SK-N-SH (cell line): ENCODE measurements around the gene COG2.

Experiments
- CTCF ChIP-seq: fragments of 200-600 bp; sonication (generic); IDR thresholded peaks from 2 replicates; pipeline ENCODE4 v1.6.1; 2017; ENCODE audit warnings: antibody characterized with exemption, mild to moderate bottlenecking, moderate library complexity
- EP300 ChIP-seq, 2 experiments: IDR thresholded peaks; 2 replicates each; pipeline versions ENCODE4 v1.4.0 to v1.6.1; 2012; ENCODE audit warnings: borderline replicate concordance in 1 of 2, low read depth in 1 of 2, low read length in 1 of 2
- GABPA ChIP-seq: IDR thresholded peaks from 2 replicates; pipeline ENCODE4 v1.4.0; 2012; ENCODE audit warnings: low read depth, mild to moderate bottlenecking
- JUND ChIP-seq: IDR thresholded peaks from 2 replicates; pipeline ENCODE4 v1.4.0; 2012
- RAD21 ChIP-seq: IDR thresholded peaks from 2 replicates; pipeline ENCODE4 v1.6.1; 2012; ENCODE audit warnings: mild to moderate bottlenecking, low read length
- SIN3A ChIP-seq: IDR thresholded peaks from 2 replicates; pipeline ENCODE4 v1.6.1; 2012; ENCODE audit warnings: low read depth, mild to moderate bottlenecking, low read length, moderate library complexity, borderline replicate concordance
- TAF1 ChIP-seq: IDR thresholded peaks from 2 replicates; pipeline ENCODE4 v1.6.1; 2012; ENCODE audit warnings: low read depth, mild to moderate bottlenecking, low read length, moderate library complexity, borderline replicate concordance
- TCF12 ChIP-seq: IDR thresholded peaks from 2 replicates; pipeline ENCODE4 v1.4.0; 2012

- TF ChIP-seq CTCF, result no peak
- TF ChIP-seq EP300 (IDR thresholded peaks at IDR 0.05; ENCODE audit: borderline replicate concordance in 1 of 2, low read depth in 1 of 2, low read length in 1 of 2), result no peak
- no peak for TF ChIP-seq JUND
- no peak for TF ChIP-seq GABPA
- TF ChIP-seq TAF1, result no peak
- no peak for TF ChIP-seq RAD21
- no peak for TF ChIP-seq TCF12
- TF ChIP-seq SIN3A, result no peak
Measured at GRCh38 chr1:230739564-230740290, 97.4 kb downstream of the COG2 start.
